ENCODE measurements around the gene RTN4IP1. TPM values are rescaled to one million over a fixed set of nuclear protein-coding genes. Genes with fewer than 3 reads are reported as not detected.

RTN4IP1 gene
- total and polyA plus RNA-seq, 2 of the 13 experiments (the other 11 are each of a cell fraction or from before 2014, with no cell fraction given): 5.5 to 17.2 TPM

GRCh38 chr6:106629103-106629858 is at the start of gene RTN4IP1, which contains the start of gene QRSL1 (continued):
- TF ChIP-seq, protein P1, sequence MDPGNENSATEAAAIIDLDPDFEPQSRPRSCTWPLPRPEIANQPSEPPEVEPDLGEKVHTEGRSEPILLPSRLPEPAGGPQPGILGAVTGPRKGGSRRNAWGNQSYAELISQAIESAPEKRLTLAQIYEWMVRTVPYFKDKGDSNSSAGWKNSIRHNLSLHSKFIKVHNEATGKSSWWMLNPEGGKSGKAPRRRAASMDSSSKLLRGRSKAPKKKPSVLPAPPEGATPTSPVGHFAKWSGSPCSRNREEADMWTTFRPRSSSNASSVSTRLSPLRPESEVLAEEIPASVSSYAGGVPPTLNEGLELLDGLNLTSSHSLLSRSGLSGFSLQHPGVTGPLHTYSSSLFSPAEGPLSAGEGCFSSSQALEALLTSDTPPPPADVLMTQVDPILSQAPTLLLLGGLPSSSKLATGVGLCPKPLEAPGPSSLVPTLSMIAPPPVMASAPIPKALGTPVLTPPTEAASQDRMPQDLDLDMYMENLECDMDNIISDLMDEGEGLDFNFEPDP (CRISPR knock-in tag; conservative IDR thresholded peaks at IDR 0.05): no peak
- TF ChIP-seq ZFP91 (CRISPR knock-in tag; IDR thresholded peaks at IDR 0.05; ENCODE audit: borderline replicate concordance): peak; percentile 69; the same call in 1 of the 2 replicates
- TF ChIP-seq DDIT3 (CRISPR knock-in tag; IDR thresholded peaks at IDR 0.05): no peak
- TF ChIP-seq RBFOX2 (IDR thresholded peaks at IDR 0.05; ENCODE audit: low read depth, low read length): peak; percentile 73
- TF ChIP-seq TRAFD1 (CRISPR knock-in tag; IDR thresholded peaks at IDR 0.05; ENCODE audit: borderline replicate concordance): 0 out of 2 replicates have a peak, but pooled peaks have one; percentile 23
- TF ChIP-seq TP53 (CRISPR knock-in tag; conservative IDR thresholded peaks at IDR 0.05): 0 out of 2 replicates have a peak, but pooled peaks have one; percentile 49
- TF ChIP-seq, protein P2, sequence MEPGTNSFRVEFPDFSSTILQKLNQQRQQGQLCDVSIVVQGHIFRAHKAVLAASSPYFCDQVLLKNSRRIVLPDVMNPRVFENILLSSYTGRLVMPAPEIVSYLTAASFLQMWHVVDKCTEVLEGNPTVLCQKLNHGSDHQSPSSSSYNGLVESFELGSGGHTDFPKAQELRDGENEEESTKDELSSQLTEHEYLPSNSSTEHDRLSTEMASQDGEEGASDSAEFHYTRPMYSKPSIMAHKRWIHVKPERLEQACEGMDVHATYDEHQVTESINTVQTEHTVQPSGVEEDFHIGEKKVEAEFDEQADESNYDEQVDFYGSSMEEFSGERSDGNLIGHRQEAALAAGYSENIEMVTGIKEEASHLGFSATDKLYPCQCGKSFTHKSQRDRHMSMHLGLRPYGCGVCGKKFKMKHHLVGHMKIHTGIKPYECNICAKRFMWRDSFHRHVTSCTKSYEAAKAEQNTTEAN (CRISPR knock-in tag; conservative IDR thresholded peaks at IDR 0.05): 0 out of 2 replicates have a peak, but pooled peaks have one; percentile 39
- no peak for TF ChIP-seq ZNF781 (CRISPR knock-in tag; IDR thresholded peaks at IDR 0.05; ENCODE audit: borderline replicate concordance, not compliant biosample characterization)
- TF ChIP-seq MAF1 (CRISPR knock-in tag; IDR thresholded peaks at IDR 0.05; ENCODE audit: borderline replicate concordance): peak; percentile 75; the same call in 1 of the 2 replicates
- peak; percentile 72; the same call in 1 of the 2 replicates for TF ChIP-seq ZNF891 (CRISPR knock-in tag; IDR thresholded peaks at IDR 0.05)
- no peak for TF ChIP-seq EEA1 (CRISPR knock-in tag; IDR thresholded peaks at IDR 0.05; ENCODE audit: borderline replicate concordance)
- TF ChIP-seq NFE2 (CRISPR knock-in tag; IDR thresholded peaks at IDR 0.05): no peak
- 0 out of 2 replicates have a peak, but pooled peaks have one; percentile 19 for TF ChIP-seq GATAD2A (CRISPR knock-in tag; IDR thresholded peaks at IDR 0.05)
- peak; percentile 46; the same call in 1 of the 2 replicates for TF ChIP-seq NR2F2 (IDR thresholded peaks at IDR 0.05; ENCODE audit: borderline replicate concordance, low read depth)
- peak; percentile 97 for TF ChIP-seq PHF8 (CRISPR knock-in tag; IDR thresholded peaks at IDR 0.05)
- TF ChIP-seq, protein P3, sequence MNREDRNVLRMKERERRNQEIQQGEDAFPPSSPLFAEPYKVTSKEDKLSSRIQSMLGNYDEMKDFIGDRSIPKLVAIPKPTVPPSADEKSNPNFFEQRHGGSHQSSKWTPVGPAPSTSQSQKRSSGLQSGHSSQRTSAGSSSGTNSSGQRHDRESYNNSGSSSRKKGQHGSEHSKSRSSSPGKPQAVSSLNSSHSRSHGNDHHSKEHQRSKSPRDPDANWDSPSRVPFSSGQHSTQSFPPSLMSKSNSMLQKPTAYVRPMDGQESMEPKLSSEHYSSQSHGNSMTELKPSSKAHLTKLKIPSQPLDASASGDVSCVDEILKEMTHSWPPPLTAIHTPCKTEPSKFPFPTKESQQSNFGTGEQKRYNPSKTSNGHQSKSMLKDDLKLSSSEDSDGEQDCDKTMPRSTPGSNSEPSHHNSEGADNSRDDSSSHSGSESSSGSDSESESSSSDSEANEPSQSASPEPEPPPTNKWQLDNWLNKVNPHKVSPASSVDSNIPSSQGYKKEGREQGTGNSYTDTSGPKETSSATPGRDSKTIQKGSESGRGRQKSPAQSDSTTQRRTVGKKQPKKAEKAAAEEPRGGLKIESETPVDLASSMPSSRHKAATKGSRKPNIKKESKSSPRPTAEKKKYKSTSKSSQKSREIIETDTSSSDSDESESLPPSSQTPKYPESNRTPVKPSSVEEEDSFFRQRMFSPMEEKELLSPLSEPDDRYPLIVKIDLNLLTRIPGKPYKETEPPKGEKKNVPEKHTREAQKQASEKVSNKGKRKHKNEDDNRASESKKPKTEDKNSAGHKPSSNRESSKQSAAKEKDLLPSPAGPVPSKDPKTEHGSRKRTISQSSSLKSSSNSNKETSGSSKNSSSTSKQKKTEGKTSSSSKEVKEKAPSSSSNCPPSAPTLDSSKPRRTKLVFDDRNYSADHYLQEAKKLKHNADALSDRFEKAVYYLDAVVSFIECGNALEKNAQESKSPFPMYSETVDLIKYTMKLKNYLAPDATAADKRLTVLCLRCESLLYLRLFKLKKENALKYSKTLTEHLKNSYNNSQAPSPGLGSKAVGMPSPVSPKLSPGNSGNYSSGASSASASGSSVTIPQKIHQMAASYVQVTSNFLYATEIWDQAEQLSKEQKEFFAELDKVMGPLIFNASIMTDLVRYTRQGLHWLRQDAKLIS (CRISPR knock-in tag; IDR thresholded peaks at IDR 0.05): no peak
- TF ChIP-seq KDM5B (CRISPR knock-in tag; IDR thresholded peaks at IDR 0.05; ENCODE audit: borderline replicate concordance): 0 out of 2 replicates have a peak, but pooled peaks have one; percentile 75
- peak; percentile 23 for TF ChIP-seq KDM4B (CRISPR knock-in tag; IDR thresholded peaks at IDR 0.05)

Data from HepG2 (cell line).